ENCODE results near the gene LRP1.

Gene LRP1

DNA sequence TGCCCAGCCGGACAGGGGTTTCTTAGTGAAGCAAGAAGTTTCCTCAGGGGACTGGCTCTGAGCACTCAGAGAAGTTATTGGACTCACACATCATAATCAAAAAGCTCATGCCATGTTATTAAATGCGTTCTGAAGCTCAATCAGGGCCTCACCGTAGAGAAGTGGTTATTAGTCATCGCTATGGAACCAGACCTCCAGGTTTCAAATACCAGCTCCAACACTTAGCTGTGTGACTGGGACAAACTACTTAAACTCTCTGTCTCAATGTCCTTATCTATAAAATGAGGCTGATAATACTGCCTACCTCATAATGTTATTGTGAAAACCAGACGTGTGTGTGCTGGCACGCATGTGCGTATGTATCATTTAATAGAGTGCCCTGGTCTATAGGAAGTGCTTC is 24.4 kb upstream of the LRP1 start:
- DNase-seq, result no peak
- Histone ChIP-seq H3K4me3 (ENCODE audit: low read length) (no peak overlapping the region), H3K9ac (ENCODE audit: low read length) (no peak overlapping the region), H2AFZ (ENCODE audit: low read length) (no peak overlapping the region), H3K27ac (ENCODE audit: low read length) (no peak overlapping the region), H4K20me1 (ENCODE audit: insufficient read depth, low read length) (no peaks in the 10 kb centered on the region), H3F3A (ENCODE audit: insufficient read depth, low read length) (no peaks in the 10 kb centered on the region), H3K27me3 (replicated peaks; ENCODE audit: insufficient read depth, low read length) (no peaks in the 10 kb centered on the region), H3K4me1 (ENCODE audit: low read length) (no peaks in the 10 kb centered on the region), H3K4me2 (ENCODE audit: low read depth, low read length) (no peak overlapping the region), H3K79me2 (ENCODE audit: low read length) (no peaks in the 10 kb centered on the region), H3K36me3 (replicated peaks; ENCODE audit: insufficient read depth, low read length) (no peaks in the 10 kb centered on the region), H3K9me2 (replicated peaks; ENCODE audit: insufficient read depth, low read length) (no peaks in the 10 kb centered on the region), H3K9me3 (replicated peaks; ENCODE audit: insufficient read depth, low read length) (no peaks in the 10 kb centered on the region)
- no peak for TF ChIP-seq EZH2 (optimal IDR thresholded peaks at IDR 0.05; ENCODE audit: low read depth, low read length)
- TF ChIP-seq, protein P1, sequence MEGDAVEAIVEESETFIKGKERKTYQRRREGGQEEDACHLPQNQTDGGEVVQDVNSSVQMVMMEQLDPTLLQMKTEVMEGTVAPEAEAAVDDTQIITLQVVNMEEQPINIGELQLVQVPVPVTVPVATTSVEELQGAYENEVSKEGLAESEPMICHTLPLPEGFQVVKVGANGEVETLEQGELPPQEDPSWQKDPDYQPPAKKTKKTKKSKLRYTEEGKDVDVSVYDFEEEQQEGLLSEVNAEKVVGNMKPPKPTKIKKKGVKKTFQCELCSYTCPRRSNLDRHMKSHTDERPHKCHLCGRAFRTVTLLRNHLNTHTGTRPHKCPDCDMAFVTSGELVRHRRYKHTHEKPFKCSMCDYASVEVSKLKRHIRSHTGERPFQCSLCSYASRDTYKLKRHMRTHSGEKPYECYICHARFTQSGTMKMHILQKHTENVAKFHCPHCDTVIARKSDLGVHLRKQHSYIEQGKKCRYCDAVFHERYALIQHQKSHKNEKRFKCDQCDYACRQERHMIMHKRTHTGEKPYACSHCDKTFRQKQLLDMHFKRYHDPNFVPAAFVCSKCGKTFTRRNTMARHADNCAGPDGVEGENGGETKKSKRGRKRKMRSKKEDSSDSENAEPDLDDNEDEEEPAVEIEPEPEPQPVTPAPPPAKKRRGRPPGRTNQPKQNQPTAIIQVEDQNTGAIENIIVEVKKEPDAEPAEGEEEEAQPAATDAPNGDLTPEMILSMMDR (IDR thresholded peaks at IDR 0.05; ENCODE audit: low read length), result no peak
- no peak for TF ChIP-seq EZH2phosphoT487 (IDR thresholded peaks at IDR 0.05; ENCODE audit: low read length)

DNA sequence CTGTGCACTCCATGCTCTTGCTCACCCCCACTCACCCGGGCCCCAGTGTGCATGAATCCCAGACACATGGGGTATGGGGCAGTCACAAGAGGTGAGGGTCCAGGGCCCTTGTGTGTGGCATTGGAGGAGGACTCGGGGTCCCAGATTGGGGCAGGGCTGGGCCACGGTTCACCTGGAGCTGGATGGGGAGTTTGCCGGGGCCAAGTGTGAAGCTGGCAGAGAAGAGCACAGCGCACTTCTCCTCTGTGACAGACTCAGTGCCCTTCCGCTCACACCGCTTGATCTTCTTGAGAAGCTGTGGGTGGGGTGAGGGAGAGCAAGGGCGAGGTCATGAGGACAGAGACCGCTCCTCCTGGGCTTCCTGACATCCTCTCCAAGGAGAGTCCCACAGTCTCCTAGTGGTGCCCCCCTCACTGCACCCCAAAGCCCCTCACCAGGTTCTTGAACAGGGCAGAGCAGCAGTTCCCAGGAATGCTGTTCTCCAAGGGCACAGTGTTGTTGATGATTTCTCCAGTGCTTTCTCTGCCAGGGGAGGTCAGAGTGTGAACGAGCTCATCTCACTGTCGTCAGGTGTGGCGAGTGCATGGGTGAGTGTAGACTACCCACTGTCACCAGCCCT is 23.9 kb upstream of the LRP1 start:
- H3K4me2 ChIP-seq (ENCODE audit: low read depth, low read length), result no peak overlapping the region
- no peaks in the 10 kb centered on the region for H3F3A ChIP-seq (ENCODE audit: insufficient read depth, low read length)
- H3K9me3 ChIP-seq (replicated peaks; ENCODE audit: insufficient read depth, low read length), result no peaks in the 10 kb centered on the region
- H3K4me3 ChIP-seq (ENCODE audit: low read length), result no peak overlapping the region
- no peaks in the 10 kb centered on the region for H3K4me1 ChIP-seq (ENCODE audit: low read length)
- TF ChIP-seq, protein P1 (IDR thresholded peaks at IDR 0.05; ENCODE audit: low read length), result no peak
- TF ChIP-seq EZH2 (optimal IDR thresholded peaks at IDR 0.05; ENCODE audit: low read depth, low read length) (no peak), EZH2phosphoT487 (IDR thresholded peaks at IDR 0.05; ENCODE audit: low read length) (no peak)
- no peaks in the 10 kb centered on the region for H3K27me3 ChIP-seq (replicated peaks; ENCODE audit: insufficient read depth, low read length)
- H3K27ac ChIP-seq (ENCODE audit: low read length), result no peak overlapping the region
- no peaks in the 10 kb centered on the region for H3K9me2 ChIP-seq (replicated peaks; ENCODE audit: insufficient read depth, low read length)
- H2AFZ ChIP-seq (ENCODE audit: low read length), result no peak overlapping the region
- no peak overlapping the region for H3K9ac ChIP-seq (ENCODE audit: low read length)
- 0 out of 2 replicates have a peak, but pooled peaks cover 1% of the 10 kb centered on the region for H3K79me2 ChIP-seq (ENCODE audit: low read length)
- no peak for DNase-seq
- no peaks in the 10 kb centered on the region for H3K36me3 ChIP-seq (replicated peaks; ENCODE audit: insufficient read depth, low read length)
- H4K20me1 ChIP-seq (ENCODE audit: insufficient read depth, low read length), result no peaks in the 10 kb centered on the region

DNA sequence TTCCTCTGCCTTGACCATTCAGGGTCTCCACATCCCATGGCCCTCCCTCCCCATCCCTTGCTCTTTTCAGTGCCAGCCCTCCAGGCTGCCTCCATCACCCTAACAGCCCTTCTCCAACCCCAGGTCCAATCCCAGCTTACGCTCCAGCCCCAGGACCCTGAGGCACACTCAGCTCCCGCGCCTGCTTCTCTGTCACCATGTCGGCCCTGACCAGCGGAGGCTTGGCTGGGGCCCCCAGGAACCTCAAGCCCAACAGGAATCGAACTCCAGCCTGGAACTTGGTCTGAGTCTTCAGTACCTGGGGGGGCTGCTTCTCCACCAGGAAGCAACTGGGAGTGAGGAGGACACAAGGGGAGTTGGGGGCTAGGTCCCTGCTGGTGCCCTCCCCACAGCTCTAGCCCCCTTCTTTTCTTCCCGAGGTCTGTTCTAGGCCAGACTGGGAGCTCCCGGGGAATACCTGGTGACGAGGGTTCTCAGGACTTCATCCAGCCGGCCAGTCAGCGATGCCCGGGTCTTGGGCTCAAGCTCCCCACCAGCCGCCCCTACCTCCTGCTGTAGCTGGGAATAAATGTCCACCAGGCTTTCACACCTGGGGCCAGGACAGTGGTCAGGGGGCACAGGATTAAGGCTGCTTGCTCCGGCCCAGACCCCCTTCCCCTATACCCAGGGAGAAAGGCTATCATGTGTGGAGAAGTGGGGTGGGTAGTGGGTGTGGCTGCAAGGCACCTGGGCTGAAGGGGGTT is 23.1 kb upstream of the LRP1 start:
- no peaks in the 10 kb centered on the region for H4K20me1 ChIP-seq (ENCODE audit: insufficient read depth, low read length)
- H3K4me3 ChIP-seq (ENCODE audit: low read length), result no peak overlapping the region
- H3K4me2 ChIP-seq (ENCODE audit: low read depth, low read length), result no peak overlapping the region
- no peak overlapping the region for H3K9ac ChIP-seq (ENCODE audit: low read length)
- H2AFZ ChIP-seq (ENCODE audit: low read length), result no peak overlapping the region
- H3K79me2 ChIP-seq (ENCODE audit: low read length), result peaks cover 7% of the 10 kb centered on the region; the same call in 1 of the 2 replicates
- DNase-seq, result no peak
- no peaks in the 10 kb centered on the region for H3K9me3 ChIP-seq (replicated peaks; ENCODE audit: insufficient read depth, low read length)
- no peaks in the 10 kb centered on the region for H3K36me3 ChIP-seq (replicated peaks; ENCODE audit: insufficient read depth, low read length)
- H3K27me3 ChIP-seq (replicated peaks; ENCODE audit: insufficient read depth, low read length), result no peaks in the 10 kb centered on the region
- H3K9me2 ChIP-seq (replicated peaks; ENCODE audit: insufficient read depth, low read length), result no peaks in the 10 kb centered on the region
- H3K27ac ChIP-seq (ENCODE audit: low read length), result no peak overlapping the region
- TF ChIP-seq, protein P1 (IDR thresholded peaks at IDR 0.05; ENCODE audit: low read length), result no peak
- TF ChIP-seq EZH2phosphoT487 (IDR thresholded peaks at IDR 0.05; ENCODE audit: low read length) (no peak), EZH2 (optimal IDR thresholded peaks at IDR 0.05; ENCODE audit: low read depth, low read length) (no peak)
- no peaks in the 10 kb centered on the region; the same call in 1 of the 2 replicates for H3K4me1 ChIP-seq (ENCODE audit: low read length)
- no peaks in the 10 kb centered on the region; the same call in 1 of the 2 replicates for H3F3A ChIP-seq (ENCODE audit: insufficient read depth, low read length)

Measured in MM.1S (cell line).